CD4-positive, alpha-beta T cell treated with Interleukin-17A for 4 hours (primary cell): ENCODE data around the gene CNTNAP2.

ENCODE experiments used
- DNase-seq: peaks from one replicate; pipeline ENCODE4 v3.0.0-alpha.2; 2020; ENCODE audit warnings: mixed read lengths

Gene CNTNAP2

DNA sequence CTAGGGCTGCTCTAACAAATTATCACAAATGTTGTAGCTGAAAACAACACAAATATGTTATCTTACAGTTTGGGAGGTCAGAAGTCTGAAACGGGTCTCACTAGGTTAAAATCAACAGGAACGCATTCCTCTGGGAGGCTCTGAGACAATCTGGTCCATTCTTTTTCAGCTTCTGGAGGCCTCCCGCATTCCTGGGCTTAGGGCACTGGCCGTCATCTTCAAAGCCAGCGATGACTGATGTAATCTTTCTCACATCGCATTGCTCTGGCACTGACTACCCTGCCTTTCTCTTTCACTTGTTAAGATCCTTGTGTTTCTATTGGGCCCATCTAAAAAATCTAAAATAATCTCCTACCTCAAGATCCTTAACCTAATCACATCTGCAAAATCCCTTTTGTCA lies 1402.5 kb downstream of the CNTNAP2 start:
- no peak for DNase-seq

DNA sequence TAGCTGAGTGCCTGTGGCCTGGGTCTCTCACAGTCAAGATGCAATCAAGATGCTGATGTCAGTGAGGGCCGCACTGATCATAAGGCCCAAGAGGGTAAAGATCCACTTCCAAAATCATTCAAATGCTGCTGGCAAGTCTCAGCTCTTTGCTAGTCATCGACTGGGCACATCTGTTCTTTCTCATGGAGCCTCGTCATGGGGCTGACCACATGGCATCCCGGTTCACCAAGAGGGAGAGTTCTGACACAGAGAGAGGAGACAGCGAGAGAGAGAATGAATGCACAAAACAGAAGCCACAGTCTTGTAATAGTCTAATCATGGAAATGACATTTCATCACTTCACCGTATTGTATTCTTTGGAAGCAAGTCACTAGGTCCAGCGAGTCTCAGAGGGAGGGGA lies 1406.5 kb downstream of the CNTNAP2 start:
- DNase-seq, result no peak

DNA sequence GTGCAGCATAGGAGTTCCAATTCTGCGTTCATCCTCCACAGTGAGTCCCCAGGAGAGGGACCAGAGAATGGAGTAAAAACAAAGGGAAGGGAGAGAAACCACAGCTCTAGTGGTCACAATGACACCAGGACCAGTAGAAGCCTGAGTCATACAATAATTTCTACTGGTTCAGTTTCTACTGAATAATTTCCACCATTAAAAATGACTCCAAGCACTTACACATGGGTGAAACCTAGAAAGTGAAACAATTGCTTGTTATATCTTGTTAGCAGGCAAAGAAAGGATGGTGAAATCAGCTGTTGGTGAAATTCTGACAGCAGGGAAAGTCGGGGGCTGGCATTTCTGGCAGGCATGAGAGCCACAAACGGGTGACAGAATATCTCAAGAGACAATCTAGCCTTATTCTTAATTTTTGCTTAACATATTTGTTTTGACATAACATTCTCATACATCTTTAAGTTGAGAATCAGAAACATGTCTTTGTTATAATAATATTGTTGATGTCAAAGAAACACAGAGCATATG lies 1408.2 kb downstream of the CNTNAP2 start:
- DNase-seq, result no peak

DNA sequence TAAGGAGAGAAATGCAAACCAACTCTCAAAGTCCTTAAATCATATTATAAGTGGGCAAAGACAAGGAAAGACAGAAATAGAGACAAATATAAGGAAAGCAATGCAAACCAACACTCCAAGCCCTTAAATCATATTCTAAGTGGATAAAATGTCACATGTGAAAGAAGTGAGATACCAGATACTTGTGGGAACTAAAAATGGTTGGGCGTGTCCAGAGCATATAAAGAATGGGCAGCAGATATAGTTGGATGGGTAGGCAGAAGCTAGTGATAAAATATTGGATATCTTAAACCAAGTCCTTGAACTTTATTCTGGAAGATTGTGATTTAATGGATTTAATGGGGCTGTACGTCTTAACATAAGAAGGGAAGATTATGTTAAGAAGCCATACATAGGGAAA lies 1408.7 kb downstream of the CNTNAP2 start:
- DNase-seq, result no peak

DNA sequence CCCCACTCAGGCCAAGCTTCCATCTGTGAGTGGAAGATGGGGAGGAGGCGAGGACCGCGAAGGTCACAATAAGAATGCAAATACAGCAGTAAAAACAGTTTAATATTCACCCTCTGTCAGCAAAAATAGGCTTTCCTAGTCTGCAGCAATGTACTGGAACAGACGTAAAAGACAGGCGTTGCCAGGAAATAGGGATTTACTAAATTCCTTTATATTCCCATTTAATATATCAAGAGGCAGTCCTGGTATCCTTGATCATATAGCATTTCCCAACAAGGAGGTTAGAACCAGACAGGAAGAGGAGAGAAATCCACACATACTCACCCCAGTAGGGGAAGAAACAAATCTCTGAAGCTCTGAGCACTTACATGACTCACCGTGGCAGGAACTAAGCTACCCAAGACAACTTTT lies 1419.1 kb downstream of the CNTNAP2 start:
- no peak for DNase-seq

DNA sequence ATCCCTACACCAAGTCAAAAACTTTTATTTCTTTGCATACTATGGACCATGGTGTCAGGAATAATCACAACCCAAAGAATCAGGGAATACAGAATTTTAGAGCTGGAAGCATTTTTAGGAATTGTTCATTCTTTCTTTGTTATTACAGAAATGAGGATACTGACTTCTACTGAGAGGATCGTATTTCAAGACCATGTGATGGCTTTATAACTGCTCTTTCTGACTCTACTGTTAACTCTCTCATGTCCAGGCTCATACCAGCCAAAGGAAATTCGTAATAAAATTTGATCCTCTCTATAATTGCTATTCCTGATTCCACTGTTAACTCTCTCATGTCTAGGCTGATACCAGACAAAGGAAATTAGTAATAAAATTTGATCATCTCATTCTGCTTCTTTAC lies 1423.1 kb downstream of the CNTNAP2 start:
- DNase-seq, result no peak

DNA sequence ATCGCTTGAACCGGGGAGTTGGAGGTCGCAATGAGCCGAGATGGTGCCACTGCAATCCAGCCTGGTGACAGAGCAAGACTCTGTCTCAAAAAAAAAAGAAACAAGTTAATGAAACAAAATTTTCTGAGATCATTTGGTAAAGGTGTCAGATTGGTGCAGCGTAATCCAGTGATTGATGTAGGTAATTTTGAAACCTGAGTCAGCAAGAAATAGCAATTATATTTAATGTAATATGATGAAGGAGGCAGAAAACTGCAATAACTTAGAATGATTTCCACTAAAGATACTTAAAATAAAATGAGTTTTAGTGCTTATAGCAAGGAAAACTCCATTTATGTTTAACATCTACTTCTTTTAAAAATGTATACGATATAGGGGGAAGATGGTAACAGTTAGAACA lies 1424.1 kb downstream of the CNTNAP2 start:
- DNase-seq, result no peak

DNA sequence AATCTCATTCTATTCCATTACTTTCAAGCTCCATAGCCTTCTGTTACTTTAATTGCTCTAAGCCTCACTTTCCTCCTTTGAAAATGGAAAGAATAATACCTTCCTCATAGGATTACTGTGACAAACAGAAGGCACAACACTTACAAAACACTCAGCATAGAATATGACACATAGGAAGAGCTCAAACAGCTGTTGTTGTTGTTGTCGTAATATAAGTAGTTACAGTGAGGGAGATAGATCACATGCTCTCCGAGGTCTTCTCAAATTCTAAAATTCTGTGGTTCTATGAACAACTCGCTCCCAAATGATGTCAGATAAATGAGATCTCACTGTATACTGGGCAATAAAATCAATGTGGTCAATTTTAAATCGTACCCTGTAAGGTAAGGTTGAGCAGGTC lies 1424.7 kb downstream of the CNTNAP2 start:
- DNase-seq, result no peak

DNA sequence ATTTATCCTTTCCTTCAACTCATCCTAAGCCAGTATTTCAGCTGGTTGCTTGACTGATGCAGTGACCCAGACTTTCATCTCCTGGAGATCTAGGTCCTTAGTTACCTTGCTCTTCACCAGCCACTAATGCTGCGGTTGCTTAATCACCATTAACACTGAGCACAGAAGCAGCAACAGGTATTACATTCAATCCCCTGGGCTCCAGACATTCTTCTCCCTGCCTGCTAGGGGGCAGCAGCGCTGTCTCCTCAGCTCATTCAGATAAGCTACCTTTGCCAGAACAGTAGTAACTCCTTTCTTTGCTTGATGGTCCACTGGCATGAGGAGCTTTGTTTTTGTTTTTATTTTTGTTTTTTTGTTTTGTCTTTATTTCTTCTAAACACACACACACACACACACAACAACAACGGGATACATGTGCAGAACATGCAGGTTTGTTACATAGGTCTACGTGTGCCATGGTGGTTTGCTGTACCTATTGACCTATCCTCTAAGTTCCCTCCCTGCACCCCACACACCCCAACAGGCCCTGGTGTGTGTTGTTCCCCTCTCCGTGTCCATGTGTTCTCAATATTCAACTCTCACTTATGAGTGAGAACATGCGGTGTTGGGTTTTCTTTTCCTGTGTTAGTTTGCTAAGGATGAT lies 1430.8 kb downstream of the CNTNAP2 start:
- DNase-seq, result no peak

DNA sequence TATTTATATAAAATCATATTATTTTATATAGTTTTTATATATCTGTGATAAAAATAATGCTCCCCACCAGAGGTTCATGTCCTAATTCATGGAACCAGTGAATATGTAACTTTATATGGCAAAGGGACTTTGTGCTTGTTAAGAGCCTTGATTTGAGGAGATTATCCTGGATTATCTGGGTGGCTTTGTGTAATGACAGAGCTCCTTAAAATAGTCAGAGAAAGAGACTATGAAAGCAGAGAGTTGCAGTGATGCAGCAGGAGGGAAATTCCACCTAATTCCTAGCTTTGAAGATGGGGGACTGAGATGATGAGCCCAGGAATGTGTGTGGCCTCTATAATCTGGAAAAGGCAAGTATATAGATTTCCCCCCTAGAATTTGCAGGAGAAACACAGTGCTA lies 1439.7 kb downstream of the CNTNAP2 start:
- DNase-seq, result no peak

DNA sequence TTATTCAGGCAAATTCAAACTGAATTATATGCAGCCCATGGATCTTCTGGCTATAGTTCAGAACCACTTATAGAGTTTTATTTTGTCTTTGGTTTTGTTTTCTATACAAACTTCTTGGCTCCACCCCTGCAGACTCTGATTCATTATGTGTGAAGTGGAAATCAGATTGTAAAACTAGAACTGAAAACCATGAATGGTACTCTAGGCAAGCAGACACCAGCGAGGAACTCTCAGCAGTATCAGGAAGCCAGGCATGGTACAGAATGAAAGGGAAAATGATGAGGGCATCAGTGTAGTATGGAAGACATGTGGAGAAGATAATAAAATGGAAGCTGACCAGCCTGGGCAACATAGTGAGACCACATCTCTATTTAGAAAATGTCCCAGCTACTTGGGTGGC lies 1447.1 kb downstream of the CNTNAP2 start:
- no peak for DNase-seq

DNA sequence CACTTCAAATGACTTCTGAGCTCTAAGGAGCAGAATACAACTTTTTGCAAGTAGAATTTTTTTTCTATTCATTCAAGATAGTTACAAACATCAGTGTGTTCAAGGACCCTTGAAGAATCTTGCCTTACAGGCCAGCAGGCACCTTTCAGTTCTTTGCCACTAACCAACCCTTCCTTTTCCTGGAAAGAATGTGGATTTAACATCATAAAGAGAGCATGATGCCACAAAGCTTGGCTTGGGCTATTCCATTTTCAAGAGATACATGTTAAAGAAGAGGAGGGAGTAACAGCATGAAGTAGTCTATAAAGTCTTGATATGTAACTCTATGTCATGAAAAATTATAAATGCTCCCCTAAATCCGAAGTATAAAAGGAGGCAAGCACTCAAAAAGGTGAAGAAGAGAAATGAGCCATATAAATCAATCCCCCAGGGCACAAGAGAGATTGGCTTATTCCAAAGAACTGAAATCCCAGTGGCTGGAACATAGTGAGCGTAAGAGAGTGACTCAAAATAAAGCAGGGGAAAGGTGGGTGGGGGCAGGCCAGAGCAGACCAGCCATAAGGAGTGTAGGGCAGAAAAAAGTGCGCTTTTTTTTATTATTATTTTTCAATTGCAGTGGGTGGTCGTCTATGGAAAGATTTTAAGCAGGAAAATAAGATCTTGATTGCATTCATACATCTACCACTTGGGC lies 1448.3 kb downstream of the CNTNAP2 start:
- no peak for DNase-seq

DNA sequence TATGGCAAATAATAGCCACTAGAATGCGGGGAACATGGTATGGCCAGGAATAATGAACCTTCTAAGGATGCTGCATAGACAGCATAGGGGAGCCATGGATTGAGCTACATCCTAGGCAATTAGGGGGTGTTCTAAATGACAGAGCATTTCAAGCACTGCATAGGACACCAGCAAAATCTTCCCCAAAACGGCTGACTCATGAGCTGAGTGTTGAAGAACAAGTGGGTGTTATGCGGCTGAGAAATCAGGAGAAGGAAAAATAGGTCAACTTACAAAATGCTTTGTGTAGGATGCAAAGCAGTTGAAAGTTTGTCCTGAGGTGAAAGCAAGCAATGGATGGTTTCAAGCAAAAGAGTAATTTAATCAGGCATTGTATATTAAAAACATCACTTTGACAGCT lies 1450.4 kb downstream of the CNTNAP2 start:
- DNase-seq, result no peak

DNA sequence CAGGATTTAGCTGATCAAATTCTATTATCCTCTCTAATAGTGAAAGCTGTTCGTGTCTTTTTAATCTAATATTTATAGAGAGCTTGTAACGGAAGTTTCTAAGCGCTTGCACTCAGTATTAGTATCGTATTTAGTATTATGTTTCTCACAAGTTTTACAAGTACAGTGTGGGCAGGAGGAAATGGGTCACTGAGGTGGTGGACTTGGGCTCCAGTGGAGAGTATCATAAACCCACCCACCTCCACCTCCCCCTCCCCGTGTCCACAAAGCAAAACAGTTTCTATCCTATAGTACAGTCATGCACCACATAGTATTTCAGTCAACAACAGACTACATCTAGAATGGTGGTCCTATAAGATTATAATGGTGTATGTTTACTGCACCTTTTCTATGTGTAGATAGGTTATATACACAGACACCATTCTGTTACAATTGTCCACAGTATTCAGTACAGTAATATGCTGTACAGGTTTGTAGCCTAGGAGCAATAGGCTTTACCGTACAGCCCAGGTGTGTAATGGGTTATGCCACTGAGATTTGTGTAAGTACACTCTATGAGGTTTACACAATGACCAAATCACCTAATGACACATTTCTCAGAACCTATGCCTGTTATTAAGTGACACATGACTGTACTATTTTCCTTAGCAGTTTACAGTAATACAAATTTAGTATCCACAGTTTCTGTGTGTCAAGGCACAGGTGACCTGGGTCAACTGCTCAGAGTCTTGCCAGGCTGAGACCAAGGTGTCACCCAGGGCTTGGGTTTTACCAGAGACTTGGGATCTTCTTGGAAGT lies 1452.7 kb downstream of the CNTNAP2 start:
- no peak for DNase-seq

DNA sequence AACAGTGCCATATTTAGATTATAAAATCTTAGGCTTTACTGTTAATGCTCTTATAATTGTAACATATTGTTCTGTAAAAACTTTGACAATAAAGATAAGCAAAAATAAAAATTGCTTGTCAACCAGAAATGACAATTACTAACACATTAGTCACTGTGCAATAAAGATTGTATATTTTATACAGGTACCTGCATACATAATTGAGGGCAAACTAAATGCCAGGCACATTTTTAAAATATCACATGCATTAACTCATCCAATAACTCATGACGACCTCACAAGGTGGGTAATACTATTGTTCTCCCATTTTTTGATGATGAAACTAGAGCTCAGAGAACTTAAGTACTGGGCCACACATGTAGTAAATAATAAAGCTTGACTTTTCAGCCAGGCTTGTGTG lies 1453.8 kb downstream of the CNTNAP2 start:
- DNase-seq, result no peak

DNA sequence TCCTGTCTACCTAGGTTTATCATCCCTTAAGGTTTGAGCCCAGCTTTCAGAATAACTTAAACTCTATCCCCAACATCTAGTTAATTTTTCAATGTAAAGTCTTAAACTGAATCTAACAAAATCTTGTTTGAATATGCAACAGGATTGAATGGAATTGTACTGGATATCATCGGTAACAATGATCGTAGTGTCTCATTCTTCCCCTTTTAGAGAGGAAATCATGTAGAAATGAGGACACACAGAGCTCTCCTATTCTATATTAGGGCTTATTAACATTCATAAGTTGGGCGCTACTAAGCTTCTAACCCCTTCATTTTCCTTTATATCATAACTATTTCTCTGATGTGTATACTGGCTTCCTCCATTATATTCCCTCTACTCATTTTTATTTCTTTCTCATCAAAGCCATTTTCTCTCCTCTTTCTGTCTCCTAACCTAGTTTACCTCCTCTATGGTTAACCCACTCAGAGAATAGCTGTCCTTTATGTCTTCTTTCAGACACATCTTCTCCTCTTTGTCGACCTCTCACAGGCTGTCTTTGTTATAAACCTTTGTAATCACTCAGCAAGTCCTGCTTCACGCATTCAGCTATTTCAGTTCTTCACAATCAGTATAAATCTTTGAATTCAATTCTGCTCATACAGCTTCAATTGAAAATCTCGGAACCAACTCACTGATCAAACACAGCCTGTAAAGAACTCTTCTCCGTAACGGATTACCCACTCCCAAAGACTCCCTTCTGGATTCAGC lies 1455.0 kb downstream of the CNTNAP2 start:
- no peak for DNase-seq

DNA sequence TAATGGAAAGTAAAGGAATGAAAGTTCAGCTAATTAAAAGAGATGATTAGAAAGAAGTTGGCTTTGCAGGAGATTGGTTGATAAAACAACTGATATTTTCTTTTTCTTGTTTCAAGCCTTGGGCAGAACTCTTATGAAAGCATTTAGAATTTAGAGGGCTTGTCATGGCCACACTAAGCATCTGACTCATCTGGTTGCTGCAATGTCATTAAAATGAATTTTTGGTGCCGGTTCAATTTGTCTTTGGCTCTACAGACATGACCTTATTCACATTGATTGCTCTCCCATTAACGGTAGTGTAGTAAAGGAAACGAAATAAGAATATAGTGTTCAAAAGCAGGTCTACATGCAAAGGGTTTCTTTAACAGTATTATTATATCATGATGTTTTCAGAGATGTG lies 1461.6 kb downstream of the CNTNAP2 start:
- no peak for DNase-seq

DNA sequence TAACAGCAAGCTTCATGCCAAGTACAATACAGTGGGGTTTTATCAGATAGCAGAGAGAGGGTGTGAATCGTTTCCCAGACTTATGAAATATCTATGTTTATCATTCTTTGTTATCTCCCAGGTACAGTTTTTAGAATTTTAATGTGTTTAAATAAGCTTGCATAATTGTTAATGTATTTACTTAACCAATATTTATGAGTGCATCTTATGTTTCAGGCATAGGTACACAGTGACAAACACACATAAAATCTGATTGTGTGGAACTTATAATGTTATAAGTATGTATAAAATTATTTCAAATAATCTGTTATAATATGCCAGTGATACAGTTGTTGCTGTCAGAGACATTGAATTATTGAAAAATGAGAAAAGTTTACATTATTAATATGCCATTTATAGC lies 1462.5 kb downstream of the CNTNAP2 start:
- no peak for DNase-seq

DNA sequence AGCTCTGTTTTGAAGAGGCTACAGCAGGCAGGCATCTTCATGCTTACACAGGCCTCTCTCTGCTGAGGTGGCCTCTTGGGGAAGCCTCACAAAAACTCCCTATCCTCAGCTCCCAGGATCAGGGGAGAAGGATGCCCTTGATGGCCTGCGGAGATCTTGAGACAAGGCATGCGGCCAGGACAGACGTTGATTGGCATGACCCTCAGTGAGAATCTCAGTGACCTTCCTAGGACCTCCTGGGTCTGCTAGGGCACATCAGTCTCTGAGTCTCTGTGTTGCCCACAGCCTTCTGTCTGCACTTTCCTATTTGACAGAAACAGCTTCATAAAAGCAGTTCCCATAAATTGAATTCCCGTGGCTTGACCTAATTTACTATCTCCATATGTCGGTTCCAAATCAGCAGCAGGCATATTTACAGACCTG lies 1468.2 kb downstream of the CNTNAP2 start:
- no peak for DNase-seq

DNA sequence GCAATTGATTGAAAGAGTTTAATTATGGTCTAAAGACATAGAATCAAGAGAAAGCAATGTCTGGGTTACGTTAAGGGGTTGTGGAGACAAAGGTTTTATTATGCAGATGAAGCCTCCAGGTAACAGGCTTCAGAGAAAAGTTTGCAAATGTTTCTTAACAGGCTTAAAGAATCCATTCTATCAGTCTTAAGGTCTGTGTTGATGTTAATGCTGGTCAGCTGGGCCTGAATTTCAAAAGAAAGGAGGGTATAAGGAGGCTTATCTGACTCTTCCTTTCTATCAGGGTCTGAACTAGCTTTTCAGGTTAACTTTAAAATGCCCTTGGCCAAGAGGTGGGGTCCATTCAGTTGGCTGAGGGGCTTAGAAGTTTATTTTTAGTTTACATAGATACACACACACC lies 1469.5 kb downstream of the CNTNAP2 start:
- no peak for DNase-seq

DNA sequence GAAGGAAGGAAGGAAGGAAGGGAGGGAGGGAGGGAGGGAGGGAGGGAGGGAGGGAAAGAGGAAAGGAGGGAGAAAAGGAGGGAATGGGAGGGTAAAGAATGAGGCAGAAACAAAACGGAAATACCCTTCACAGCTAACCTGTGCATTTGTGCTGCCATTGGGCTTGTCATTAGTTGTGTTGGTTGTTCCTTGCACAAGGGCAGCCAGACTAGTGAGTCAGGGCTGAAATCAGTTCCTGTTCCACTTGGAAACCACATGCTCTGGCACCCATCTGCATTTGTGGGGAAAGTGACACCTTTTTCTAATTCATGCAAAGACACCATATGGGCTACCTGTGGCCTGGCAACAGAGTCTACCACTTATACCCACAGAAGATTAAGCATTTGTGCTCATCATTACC lies 1469.9 kb downstream of the CNTNAP2 start:
- no peak for DNase-seq

DNA sequence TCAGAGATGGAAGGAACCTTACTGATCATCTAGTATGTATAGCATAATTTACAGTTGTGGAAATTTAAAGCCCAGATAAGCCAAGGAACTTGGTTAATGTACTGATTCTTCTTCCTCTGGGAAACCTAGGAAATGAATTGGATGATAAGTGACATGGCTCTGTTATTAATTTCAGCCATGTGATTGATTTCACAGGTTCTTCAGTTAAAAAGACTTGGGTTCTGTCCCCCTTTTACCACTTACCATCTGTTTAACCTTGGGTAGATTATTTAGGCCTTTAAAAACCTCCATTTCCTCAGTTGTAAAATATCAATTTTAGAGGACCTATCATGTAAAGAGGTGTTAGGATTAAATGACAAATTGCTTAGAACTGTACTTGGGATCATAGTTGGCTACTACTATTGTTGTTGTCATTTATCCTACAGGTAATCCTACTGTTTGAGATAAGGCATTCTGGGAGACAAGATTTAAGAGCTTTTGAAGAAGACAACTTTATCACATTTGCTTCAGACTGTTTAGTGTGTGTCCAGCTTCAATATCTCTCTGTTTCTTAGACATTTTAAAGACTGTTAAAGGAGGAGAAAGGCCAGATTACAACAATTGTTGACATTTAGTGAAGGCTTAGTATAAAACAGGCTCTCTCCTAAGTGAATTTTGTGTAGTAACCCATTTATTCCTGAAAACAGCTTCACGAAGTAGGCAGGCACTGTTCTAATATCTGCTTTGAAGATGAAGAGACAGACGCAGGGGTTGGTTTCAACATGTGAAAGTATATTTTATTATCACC lies 1476.9 kb downstream of the CNTNAP2 start:
- DNase-seq, result no peak
